IPS-15b (cell line): ENCODE data around the gene STAT1.

Experiments used
- H3K27me3 ChIP-seq: one replicate; pipeline ENCODE4 v1.6.1; 2013; ENCODE audit warnings: low read length; ENCODE audit not compliant: control insufficient read depth, insufficient read depth
- H3K36me3 ChIP-seq: one replicate; pipeline ENCODE4 v1.6.1; 2013; ENCODE audit warnings: low read length; ENCODE audit not compliant: control insufficient read depth, insufficient read depth
- H3K4me1 ChIP-seq: one replicate; pipeline ENCODE4 v1.6.1; 2013; ENCODE audit warnings: mild to moderate bottlenecking, low read length; ENCODE audit not compliant: control insufficient read depth, insufficient read depth
- H3K4me3 ChIP-seq: one replicate; pipeline ENCODE4 v1.5.1; 2013; ENCODE audit warnings: low read depth, low read length
- H3K9ac ChIP-seq: one replicate; pipeline ENCODE4 v1.6.1; 2013; ENCODE audit warnings: low read depth, mild to moderate bottlenecking, low read length
- H3K9me3 ChIP-seq: one replicate; pipeline ENCODE4 v1.6.1; 2013; ENCODE audit warnings: mild to moderate bottlenecking, low read length; ENCODE audit not compliant: control insufficient read depth, insufficient read depth

The STAT1 gene

DNA sequence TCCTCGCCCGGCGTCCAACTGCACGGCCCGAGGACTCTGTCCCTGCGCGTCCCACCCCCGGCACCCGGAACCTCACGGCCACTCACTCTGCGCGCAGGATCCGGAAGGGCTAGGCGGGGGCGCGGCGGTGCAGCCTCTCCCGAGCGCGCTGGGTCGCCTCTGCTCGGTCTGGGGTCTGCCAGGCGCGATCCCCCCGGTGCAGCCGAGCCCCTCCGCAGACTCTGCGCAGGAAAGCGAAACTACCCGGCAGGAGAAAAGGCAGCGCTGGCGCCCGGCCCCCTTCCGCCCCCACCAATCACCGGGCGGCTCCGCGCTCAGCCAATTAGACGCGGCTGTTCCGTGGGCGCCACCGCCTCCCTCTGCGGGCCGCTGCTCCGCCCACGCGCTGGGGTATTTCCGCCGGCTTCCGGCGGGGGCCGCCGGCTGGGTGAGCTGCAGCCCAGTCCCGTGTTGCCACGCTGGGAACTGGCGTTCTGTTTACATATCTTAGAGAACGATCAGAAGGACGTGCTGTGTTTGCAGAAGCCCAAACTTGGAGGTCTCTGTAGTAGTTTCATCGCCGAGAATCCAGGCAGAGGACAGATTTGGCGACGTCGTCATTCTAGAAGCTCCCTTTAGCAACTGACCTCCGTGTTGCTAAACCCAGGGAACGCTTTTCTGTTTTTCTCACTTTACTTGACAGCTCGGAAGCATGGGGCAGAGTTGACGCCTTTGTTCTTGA, at the start of gene STAT1:
STAT1 (minus strand) TSS at position 240 of the 721 bp plus-strand sequence. CDS start 4,168 bp downstream, outside the sequence.
- H3K4me1 ChIP-seq, result no peaks in the 10 kb centered on the region

GRCh38 chr2:191063584-191063983, 49.6 kb upstream of the STAT1 start:
- Histone ChIP-seq H3K9me3 (no peaks in the 10 kb centered on the region), H3K36me3 (no peaks in the 10 kb centered on the region), H3K4me3 (no peak overlapping the region), H3K4me1 (no peaks in the 10 kb centered on the region), H3K27me3 (no peaks in the 10 kb centered on the region), H3K9ac (no peak overlapping the region)

More for the DNA sequence above, at the start of gene STAT1:
- Histone ChIP-seq H3K36me3 (no peaks in the 10 kb centered on the region), H3K9ac (peak within 1 kb of the TSS; percentile 63), H3K27me3 (peaks cover 38% of the 10 kb centered on the region), H3K9me3 (no peaks in the 10 kb centered on the region), H3K4me3 (peak within 1 kb of the TSS; percentile 97)

DNA sequence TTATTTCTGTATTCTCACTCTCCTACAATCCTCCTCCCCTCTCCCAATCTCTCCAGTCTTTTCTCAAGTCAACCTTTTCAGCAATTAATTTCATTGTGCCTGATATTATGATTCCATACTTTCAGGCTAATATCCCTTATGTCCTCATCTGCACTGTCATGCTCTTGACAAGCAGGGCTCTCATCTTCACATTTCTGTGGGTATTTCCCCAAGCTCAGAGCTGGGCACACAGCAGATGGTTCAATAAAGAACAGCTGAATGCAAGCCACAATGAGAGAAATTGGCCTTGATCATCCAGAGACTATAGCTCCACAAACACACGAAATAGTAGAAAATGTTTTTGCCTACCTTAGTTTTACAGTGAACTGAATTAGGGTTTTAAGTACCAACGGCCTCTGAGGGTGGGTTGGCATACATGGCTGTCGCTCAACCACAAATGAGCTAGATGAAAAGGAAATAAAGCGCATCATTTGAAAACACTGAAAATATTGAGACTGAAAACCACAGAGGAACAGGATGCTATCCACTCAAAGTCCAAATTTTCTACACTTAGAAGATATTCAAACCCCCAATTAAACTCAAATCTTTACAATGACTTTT, 47.5 kb upstream of the STAT1 start:
- Histone ChIP-seq H3K9ac (no peak overlapping the region), H3K9me3 (no peaks in the 10 kb centered on the region), H3K4me1 (no peaks in the 10 kb centered on the region), H3K36me3 (no peaks in the 10 kb centered on the region), H3K4me3 (no peak overlapping the region), H3K27me3 (no peaks in the 10 kb centered on the region)

GRCh38 chr2:191059308-191059707, 45.3 kb upstream of the STAT1 start:
- Histone ChIP-seq H3K27me3 (no peaks in the 10 kb centered on the region), H3K9ac (no peak overlapping the region), H3K9me3 (no peaks in the 10 kb centered on the region), H3K4me3 (no peak overlapping the region), H3K4me1 (no peaks in the 10 kb centered on the region), H3K36me3 (no peaks in the 10 kb centered on the region)

DNA sequence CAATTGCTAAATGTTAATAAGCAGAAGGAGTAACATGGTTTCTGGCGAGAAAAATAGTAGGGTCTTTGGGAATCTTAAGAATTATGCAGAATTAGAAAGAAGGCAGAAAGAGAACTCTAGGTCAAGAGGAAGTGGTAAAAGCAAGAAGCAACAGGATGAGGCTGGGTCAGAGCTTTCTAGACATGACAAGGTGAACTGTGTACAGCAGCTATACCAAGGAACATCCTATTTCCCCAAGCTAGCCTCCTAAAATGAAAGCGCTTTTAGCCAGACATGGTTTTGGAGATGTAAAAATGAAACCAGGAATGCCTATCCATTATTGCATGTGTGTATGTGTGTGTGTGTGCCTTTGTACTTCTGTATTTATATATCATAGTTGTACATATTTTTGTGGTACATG, 42.3 kb upstream of the STAT1 start:
- Histone ChIP-seq H3K4me3 (no peak overlapping the region), H3K4me1 (no peaks in the 10 kb centered on the region), H3K36me3 (no peaks in the 10 kb centered on the region), H3K9ac (no peak overlapping the region), H3K27me3 (no peaks in the 10 kb centered on the region), H3K9me3 (no peaks in the 10 kb centered on the region)

DNA sequence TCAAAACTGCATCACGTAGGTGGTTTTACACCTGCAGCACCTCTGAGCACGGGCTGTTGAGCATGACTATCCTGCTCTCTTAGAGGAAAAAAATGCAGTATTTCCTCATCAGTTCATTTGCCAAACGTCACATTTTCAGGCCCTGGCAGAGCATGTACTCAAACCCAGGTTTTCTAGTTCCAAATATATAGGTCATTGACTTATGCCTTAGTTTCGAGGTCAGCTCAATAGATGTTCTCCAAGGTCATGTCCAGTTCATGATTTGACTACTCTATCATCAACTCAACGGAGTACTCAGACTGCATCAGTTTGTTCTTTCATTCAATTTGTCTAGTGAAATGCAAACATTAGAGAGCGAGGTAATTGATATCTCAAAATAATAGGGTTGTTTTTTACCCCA, 39.3 kb upstream of the STAT1 start:
- H3K4me1 ChIP-seq, result no peaks in the 10 kb centered on the region
- H3K4me3 ChIP-seq, result no peak overlapping the region
- no peaks in the 10 kb centered on the region for H3K36me3 ChIP-seq
- no peak overlapping the region for H3K9ac ChIP-seq
- no peaks in the 10 kb centered on the region for H3K27me3 ChIP-seq
- no peaks in the 10 kb centered on the region for H3K9me3 ChIP-seq

DNA sequence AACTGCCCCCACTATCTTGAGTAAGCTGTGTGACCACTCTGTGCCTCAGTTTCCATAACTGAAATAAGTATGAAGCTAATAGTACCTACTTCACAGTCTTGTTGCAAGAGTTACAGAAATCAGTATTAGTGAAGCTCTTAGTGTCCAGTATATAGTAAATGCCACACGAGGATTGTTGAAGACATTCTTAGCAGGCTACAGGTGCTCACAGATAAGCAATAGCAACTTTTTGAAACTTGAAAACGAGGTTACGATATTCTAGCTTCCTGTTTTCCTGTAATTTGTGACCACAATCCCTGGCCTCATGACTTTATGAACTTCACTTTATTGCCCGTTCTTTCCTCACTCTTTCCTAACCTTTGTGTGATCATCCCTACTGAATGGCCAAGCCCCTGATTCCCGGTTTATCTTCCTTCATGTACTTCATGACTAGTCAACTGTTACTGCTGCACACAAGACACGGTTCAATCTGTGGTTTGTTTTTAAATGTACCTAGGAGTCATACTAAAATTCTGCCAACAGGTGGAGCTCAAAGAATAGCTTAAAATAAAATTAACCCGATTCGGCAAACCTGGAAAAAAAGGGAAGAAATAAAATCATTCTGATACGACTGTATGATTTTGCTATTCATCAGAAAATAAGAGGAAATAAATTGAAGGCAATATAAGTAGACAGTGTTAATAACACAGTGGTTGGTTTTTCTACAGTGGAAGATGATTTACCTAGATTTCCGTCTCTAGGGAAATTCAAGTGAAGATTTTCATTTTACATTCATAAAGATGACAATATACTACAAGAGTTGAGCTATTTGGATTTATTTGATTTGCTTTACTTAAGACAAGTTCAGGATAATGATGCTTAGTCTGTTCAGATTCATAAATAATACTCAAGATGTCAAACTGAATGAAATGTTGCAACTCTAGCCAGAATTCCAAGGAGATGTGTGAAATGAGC, 38.1 kb upstream of the STAT1 start:
- Histone ChIP-seq H3K4me3 (no peak overlapping the region), H3K36me3 (no peaks in the 10 kb centered on the region), H3K27me3 (no peaks in the 10 kb centered on the region), H3K9me3 (no peaks in the 10 kb centered on the region), H3K4me1 (no peaks in the 10 kb centered on the region), H3K9ac (no peak overlapping the region)

GRCh38 chr2:191051177-191051576, 37.2 kb upstream of the STAT1 start:
- H3K36me3 ChIP-seq, result no peaks in the 10 kb centered on the region
- no peaks in the 10 kb centered on the region for H3K27me3 ChIP-seq
- H3K9me3 ChIP-seq, result no peaks in the 10 kb centered on the region
- H3K9ac ChIP-seq, result no peak overlapping the region
- no peak overlapping the region for H3K4me3 ChIP-seq
- H3K4me1 ChIP-seq, result no peaks in the 10 kb centered on the region

DNA sequence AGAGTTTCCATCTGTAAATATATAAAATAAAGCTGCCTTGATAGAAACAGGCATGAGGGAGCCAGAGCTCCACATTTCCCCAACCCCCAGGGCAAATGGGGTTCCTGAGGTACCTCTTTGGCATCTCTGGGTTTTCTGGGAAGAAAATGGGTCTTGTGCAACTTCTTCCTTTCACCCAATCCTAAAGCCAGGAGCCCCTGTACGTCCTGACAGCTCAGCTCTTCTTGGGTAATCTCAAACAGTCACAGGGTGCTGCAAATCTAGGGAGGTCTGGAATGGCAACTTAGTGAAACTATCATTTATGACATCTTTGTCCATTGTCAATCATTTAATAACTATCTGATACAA, 36.6 kb upstream of the STAT1 start:
- Histone ChIP-seq H3K27me3 (no peaks in the 10 kb centered on the region), H3K9me3 (no peaks in the 10 kb centered on the region), H3K36me3 (no peaks in the 10 kb centered on the region), H3K4me1 (no peaks in the 10 kb centered on the region), H3K4me3 (no peak overlapping the region), H3K9ac (no peak overlapping the region)

- H3K4me1 ChIP-seq, result no peaks in the 10 kb centered on the region
- H3K36me3 ChIP-seq, result no peaks in the 10 kb centered on the region
- H3K27me3 ChIP-seq, result no peaks in the 10 kb centered on the region
- H3K9ac ChIP-seq, result no peak overlapping the region
- H3K9me3 ChIP-seq, result no peaks in the 10 kb centered on the region
- H3K4me3 ChIP-seq, result no peak overlapping the region
Observed at GRCh38 chr2:191049728-191050639, 36.0 kb upstream of the STAT1 start.

DNA sequence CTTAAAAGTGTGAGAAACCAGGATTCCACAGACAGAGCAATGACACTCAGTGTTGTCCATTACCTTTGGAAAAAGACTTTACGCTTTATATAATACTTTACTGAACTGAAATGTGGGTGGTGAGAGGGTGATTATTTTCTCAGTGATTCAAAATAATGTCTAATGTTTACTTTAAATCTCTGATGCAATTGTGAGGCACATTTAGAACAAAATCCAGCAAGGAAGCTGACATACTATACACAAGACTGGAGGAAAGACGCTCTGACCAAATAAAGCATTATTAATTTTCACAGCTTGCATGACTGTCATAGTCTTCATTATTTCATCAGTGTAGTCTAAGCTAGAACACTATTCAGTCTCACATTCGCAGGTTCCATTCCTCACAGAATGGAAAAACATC, 34.1 kb upstream of the STAT1 start:
- H3K4me1 ChIP-seq, result no peaks in the 10 kb centered on the region
- no peaks in the 10 kb centered on the region for H3K36me3 ChIP-seq
- no peak overlapping the region for H3K9ac ChIP-seq
- H3K27me3 ChIP-seq, result no peaks in the 10 kb centered on the region
- H3K9me3 ChIP-seq, result no peaks in the 10 kb centered on the region
- H3K4me3 ChIP-seq, result no peak overlapping the region
